Spleen (tissue), 7 donors: Measurements from ENCODE around the gene CREBRF.

ENCODE experiments used
- CTCF ChIP-seq, 11 experiments: fragments of 200-600 bp in 7 of 11; fragments of 450-650 bp in 4 of 11; sonication (generic) in 4 of 11; IDR thresholded peaks in 8 of 11; conservative IDR thresholded peaks in 3 of 11; 1 replicate in 7 of 11; 2 replicates in 4 of 11; pipeline versions ENCODE4 v1.4.0 to v1.8.0; 2016 to 2021; ENCODE audit warnings: antibody characterized with exemption in 11 of 11, inconsistent platforms in 4 of 11, mild to moderate bottlenecking in 1 of 11
- POLR2A ChIP-seq, 3 donors: fragments of 450-650 bp; IDR thresholded peaks; one replicate each; pipeline ENCODE4 v1.5.1; 2017; ENCODE audit warnings: antibody characterized with exemption in 3 of 3, mild to moderate bottlenecking in 1 of 3
- donor health status: DM: no; HTN: no; CAD: no; lungs with moderate emphysema.
- donor health status: DM: no; HTN: no; CAD: no.
- donor health status: DM: no; HTN: no; CAD: no.

- TF ChIP-seq POLR2A (IDR thresholded peaks at IDR 0.05) (no peak), CTCF (IDR thresholded peaks at IDR 0.05 in 8 of 11, conservative IDR thresholded peaks at IDR 0.05 in 3 of 11) (no peak)
Observed at GRCh38 chr5:173051746-173052145, 4.4 kb upstream of the CREBRF start.
